ENCODE results near the gene USP6.
A peak's percentile ranks its signal among the peaks of the same experiment; 100 is the strongest.
"Not testable (repeated sequence)": the region's sequence is repeated elsewhere in the genome, so short reads cannot be mapped to it uniquely, and the experiment has no call there.

USP6 gene

DNA sequence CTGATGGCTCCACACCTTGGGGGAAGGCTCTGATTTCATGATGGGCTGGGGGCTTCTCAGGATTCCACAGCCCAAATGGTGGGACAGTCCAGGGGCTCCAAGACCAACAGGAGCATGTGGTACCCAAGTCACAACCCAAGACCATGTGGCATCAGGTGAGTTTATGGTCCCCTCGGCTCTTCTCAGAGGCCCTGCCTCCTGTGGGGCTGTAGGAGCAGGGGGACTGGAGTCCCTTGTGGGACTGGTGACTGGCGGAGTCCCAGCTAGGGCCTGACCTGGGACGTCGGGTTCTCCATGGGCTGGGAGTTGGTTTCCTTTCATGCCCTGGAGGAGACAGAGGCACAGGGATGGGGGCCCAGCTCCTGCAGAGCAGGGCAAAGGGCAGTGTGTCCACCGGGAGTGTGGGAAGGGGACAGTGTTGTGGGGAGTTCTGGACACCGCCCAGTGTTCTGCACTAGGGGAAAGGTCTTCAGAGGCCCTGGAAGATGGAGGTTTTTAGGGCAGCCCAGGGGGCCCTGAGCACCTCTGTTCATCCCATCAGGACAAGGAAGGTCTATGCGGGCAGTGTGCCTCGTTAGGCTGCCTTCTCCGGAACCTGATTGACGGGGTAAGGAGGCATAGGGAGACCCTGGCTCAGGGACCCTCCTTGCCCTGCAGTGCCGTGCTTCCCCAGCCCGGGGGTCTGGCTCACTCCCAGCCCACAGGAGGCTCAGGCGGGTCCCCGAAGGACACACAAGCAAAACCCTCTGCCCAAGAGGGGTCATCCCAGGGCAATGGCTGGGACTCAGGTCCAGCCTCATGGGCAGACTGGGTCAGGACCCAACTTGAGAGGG lies 21.0 kb downstream of the USP6 start:
- DNase-seq, result not testable (repeated sequence)

DNA sequence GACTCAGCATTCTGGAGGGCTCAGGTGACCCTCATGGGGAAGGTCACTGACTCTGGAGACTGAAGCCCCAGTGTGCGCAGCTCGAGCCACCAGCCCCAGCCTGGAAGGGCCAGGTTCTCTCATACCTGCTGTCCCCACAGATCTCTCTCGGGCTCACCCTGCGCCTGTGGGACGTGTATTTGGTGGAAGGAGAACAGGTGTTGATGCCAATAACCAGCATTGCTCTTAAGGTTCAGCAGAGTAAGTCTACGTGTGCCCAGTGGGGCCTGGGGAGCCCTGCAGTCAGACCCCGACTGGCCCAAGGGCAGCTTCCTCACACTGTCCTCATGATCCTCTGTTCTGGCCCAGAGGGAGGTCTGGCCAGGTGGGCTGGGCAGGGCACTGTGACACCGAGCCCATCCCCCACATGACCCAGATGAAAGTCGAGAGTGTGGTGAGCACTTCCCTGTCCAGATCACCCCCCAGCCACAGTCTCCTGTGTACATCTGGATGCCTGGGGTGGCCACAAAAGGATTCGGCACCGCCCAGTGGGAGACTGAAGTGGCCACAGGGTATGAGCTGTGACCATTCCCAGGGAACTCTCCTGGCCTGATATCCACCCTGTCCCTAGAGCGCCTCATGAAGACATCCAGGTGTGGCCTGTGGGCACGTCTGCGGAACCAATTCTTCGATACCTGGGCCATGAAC lies 21.8 kb downstream of the USP6 start:
- DNase-seq, result not testable (repeated sequence)

GRCh38 chr17:5138198-5138544 lies 22.3 kb downstream of the USP6 start:
- not testable (repeated sequence) for DNase-seq

DNA sequence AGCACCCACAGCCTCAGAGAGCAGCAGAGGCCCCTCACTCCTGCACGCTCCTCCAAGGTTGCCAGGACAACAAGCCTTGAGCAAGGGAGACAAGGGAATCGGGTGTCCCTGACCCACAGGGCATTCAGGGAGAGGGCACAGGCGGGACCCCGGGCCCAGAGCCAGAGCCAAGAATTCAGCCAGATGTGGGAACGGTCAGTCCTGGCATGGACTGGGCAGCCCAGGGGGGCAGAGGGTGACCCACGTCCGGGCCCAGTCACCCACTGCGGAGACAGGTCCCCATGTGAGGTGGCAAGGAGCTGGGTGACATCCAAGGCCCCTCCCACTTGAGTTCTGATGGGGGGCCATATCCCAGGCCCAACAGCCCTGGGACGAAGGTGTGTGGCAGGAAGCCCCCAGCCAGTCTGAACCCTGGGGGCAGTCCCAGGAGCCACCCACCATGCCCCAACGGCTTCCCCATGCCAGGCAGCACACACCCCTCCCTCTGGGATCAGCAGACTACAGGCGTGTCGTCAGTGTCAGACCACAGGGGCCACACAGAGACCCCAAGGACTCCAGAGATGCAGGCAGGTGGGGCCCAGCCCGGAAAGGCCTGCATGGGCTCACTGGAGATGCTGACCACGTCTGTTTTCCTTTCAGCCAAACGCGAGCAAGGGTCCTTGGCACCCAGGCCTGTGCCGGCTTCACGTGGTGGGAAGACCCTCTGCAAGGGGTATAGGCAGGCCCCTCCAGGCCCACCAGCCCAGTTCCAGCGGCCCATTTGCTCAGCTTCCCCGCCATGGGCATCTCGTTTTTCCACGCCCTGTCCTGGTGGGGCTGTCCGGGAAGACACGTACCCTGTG lies 23.0 kb downstream of the USP6 start:
- DNase-seq, result no peak

DNA sequence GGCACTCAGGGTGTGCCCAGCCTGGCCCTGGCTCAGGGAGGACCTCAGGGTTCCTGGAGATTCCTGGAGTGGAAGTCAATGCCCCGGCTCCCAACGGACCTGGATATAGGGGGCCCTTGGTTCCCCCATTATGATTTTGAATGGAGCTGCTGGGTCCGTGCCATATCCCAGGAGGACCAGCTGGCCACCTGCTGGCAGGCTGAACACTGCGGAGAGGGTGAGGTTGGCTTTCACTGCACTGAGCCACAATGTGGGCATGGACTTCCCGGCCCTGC lies 23.6 kb downstream of the USP6 start:
- DNase-seq, result no peak

- not testable (repeated sequence) for DNase-seq
Observed at GRCh38 chr17:5142877-5143276, 27.0 kb downstream of the USP6 start.

DNA sequence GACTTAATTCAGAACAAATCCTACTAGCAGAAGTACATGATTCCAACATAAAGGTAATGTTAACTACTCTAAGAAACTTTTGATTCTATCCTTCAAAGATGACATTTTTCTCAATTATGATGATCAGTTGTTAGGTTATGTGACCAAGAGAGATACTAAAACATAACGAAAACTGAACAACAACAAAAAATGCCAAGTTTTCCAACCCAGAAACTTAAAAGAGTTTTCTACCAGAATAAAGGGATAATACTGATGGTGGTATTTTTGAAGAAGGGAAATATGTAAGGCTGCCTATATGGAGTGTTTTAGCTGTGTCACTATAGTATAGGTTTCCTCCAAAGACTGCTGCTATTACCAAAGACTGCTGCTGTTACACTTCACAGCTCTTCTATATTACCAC lies 30.3 kb downstream of the USP6 start:
- not testable (repeated sequence) for DNase-seq

GRCh38 chr17:5160702-5161101 lies 44.9 kb downstream of the USP6 start:
- DNase-seq, result not testable (repeated sequence)

- not testable (repeated sequence) for DNase-seq
Observed at GRCh38 chr17:5161793-5162192, 46.0 kb downstream of the USP6 start.

DNA sequence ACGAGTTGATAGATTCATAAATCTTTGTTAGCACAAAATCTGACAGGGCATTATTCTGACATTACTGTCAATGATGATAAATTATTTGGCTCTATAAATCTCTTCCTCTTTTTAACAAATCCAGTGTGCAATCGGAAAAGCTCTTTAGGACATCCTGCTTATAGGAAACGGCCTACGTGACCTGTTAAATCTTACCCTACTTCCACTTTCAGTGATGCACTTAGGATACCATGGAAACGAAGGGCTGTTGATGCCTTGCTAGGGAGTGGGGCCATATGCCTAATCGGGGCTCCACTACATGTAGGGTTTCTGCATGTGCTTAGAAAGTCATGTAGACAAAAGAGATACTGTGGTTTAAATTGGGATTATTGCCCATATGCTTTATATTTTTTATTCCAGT lies 48.6 kb downstream of the USP6 start:
- DNase-seq, result no peak

GRCh38 chr17:5165791-5166564 lies 50.1 kb downstream of the USP6 start:
- not testable (repeated sequence) for DNase-seq

DNA sequence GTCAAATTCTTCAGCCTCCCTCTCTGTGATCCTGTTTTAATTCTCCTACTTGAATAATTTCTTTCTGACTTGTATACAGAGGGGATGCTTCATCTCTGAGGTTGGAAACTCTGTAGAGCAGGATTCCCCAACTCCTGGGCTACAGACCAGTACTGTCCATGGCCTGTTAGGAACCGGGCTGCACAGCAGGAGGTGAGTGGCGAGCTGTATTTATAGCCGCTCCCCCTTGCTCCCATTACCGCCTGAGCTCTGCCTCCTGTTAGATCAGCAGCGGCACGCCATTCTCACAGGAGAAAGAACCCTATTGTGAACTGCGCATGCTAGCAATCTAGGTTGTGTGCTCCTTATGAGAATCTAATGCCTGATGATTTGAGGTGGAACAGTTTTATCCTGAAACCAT lies 59.2 kb downstream of the USP6 start:
- not testable (repeated sequence) for DNase-seq

DNA sequence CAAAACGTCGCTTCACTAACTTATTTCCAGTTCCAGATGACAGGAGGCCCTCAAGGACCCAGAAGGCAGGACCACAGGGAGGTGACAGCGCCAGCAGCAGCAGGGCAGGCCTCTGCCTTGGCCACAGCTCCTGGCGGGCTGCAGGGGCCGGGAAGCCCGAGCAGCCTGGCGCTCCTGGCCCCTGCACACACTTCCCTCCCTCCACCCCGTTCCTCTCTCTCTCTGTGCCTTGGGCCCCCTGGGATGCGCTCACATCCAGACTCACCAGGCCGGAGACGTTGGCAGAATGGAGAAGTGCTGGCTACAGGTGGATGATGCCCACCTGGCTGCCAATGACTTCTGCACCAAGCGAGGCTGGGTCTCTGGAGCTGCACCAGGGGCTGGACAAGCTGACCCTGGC lies 63.2 kb downstream of the USP6 start:
- no peak for DNase-seq

- DNase-seq, result no peak
Observed at GRCh38 chr17:5181509-5182305, 65.9 kb downstream of the USP6 start.

- no peak for DNase-seq
Observed at GRCh38 chr17:5182597-5183409, 67.0 kb downstream of the USP6 start.

- DNase-seq, result no peak
Observed at GRCh38 chr17:5183410-5183793, 67.6 kb downstream of the USP6 start.

DNA sequence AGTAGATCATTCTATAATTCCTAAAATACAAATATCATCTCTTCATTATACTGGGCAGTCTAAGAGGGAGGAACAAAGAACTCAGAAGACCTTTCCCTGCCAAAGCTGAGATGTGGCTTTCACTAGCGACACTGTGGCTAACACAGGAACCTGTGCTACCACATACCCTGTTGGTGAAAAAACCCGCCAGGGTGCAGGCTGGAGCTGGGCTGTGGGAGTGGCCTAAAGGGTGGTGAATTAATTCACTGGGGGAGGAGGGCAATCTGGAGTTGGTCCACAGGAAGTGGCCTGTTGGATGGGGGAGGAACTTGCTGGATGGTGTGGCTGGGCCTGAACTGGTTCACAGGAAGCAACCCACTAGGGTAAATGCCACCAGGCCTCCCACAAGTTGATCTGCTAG lies 68.5 kb downstream of the USP6 start:
- DNase-seq, result peak; percentile 53 to 58

GRCh38 chr17:5191541-5192417 lies 75.9 kb downstream of the USP6 start, which contains the start of gene ZNF594:
TSS of gene ZNF594 (minus strand) at chr17:5191868. CDS start at chr17:5184256, 7,612 bp downstream.
- peak; percentile 97 for DNase-seq

GRCh38 chr17:5194346-5194745 lies 78.5 kb downstream of the USP6 start:
- no peak for DNase-seq

- DNase-seq, result no peak
Observed at GRCh38 chr17:5198472-5198871, 82.6 kb downstream of the USP6 start.
